Lower leg skin (tissue), 3 donors: ENCODE results near the gene PCMTD2.

Experiments used
- CTCF ChIP-seq, 3 donors: fragments of 450-650 bp; IDR thresholded peaks; one replicate each; pipeline ENCODE4 v1.5.1; 2016; ENCODE audit warnings: antibody characterized with exemption in 3 of 3, mild to moderate bottlenecking in 3 of 3, moderate library complexity in 2 of 3
- POLR2A ChIP-seq, 2 donors: fragments of 450-650 bp; IDR thresholded peaks; one replicate each; pipeline ENCODE4 v1.6.1; 2016 to 2017; ENCODE audit warnings: antibody characterized with exemption in 2 of 2, mild to moderate bottlenecking in 1 of 2, moderate library complexity in 1 of 2

- no peak for TF ChIP-seq CTCF (IDR thresholded peaks at IDR 0.05)
- no peak for TF ChIP-seq POLR2A (IDR thresholded peaks at IDR 0.05)
Observed at GRCh38 chr20:64254571-64255360, 782 bp upstream of the PCMTD2 start.
